Measurements from ENCODE around the gene BLVRA. TPM values are rescaled to one million over a fixed set of nuclear protein-coding genes. Genes with fewer than 3 reads are reported as not detected.
"Not testable (repeated sequence)": the region's sequence is repeated elsewhere in the genome, so short reads cannot be mapped to it uniquely, and the experiment has no call there.

The BLVRA gene
- total RNA-seq, 1 experiment from 2014 or later, result 36.4 TPM

DNA sequence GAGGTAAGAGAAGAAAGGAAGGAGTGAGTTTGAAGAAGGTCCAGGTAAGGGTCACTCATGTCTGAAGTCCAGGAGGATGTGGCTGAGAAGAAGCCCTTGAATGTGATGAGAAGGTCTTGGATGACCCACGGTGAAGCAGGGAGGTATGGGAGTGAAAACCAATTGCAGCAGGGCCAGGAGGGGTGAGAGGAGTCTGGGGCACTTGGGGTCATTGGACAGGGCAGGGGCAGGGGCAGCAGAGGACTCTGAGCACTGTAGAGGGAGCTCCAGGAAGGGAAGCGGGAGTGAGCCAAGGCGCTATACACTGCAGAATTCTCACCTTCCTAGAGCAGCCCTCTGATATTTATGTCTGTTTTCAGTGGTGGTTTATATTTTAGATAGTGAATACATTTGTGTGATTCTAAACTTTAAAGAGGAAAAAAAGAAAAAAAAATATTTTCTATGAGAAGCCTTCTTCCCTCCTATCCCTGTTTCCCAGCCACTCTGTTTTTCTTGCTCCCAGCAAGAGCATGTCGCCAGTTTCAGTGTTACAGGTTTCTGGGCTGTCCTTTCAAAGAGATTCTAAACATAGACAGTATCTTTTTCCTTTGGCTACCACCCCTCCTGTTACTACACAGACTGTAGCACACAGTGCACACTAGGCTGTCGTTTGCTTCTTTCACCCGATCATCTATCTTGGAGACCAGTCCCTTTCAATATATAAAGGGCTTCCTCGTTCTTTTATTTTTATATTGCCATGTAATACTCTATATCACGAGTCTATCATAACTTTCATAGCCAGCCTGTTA, 24.5 kb downstream of the BLVRA start:
- intact Hi-C loops (cut with micrococcal nuclease; ENCODE audit: unreplicated experiment), result no loop called here
- no TSS peak for BruUV-seq (replicated peaks)

DNA sequence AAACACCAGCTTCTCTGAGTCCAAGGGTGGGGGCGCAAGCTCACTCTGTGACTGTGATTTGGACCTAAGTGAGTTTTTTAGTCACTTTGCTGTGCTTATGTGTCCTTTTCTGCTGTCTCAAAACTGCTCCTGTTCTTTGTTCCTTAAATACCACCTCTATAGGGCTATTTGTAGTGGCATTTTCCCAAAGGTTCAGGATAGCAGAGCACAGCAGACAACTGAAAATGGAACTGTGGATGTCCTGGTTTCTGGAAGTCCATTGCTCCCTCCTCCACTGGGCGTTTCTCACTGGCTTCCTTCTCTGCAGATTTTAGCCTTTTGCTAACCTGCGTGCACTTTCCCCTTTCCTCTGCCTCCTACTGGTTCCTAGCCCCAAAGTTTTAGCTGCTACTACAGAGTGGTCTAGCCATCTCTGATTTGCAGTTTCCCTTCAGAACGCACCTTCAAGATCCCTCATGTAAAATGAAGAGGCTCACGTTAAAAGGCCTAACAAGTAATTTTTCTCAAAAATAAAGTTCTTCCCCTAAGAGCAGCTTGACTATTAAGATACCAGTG, 25.6 kb downstream of the BLVRA start:
- TF ChIP-seq, protein P1, sequence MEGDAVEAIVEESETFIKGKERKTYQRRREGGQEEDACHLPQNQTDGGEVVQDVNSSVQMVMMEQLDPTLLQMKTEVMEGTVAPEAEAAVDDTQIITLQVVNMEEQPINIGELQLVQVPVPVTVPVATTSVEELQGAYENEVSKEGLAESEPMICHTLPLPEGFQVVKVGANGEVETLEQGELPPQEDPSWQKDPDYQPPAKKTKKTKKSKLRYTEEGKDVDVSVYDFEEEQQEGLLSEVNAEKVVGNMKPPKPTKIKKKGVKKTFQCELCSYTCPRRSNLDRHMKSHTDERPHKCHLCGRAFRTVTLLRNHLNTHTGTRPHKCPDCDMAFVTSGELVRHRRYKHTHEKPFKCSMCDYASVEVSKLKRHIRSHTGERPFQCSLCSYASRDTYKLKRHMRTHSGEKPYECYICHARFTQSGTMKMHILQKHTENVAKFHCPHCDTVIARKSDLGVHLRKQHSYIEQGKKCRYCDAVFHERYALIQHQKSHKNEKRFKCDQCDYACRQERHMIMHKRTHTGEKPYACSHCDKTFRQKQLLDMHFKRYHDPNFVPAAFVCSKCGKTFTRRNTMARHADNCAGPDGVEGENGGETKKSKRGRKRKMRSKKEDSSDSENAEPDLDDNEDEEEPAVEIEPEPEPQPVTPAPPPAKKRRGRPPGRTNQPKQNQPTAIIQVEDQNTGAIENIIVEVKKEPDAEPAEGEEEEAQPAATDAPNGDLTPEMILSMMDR (conservative IDR thresholded peaks at IDR 0.05), result no peak
- TF ChIP-seq EZH2 (IDR thresholded peaks at IDR 0.05; ENCODE audit: low read depth), result no peak
- ChIA-PET POLR2A (ENCODE audit: unreplicated experiment) (no interaction called here), CTCF (interaction anchor here (0.6 to 0.8 kb wide), 3 partner anchors 30 to 203 kb away, joined by 3 to 8 read pairs (median 3); no protein-coding TSS in a partner anchor)
- Histone ChIP-seq H3F3A (ENCODE audit: insufficient read depth, low read depth) (peaks cover 32% of the 10 kb centered on the region; the same call in 1 of the 2 replicates), H3K36me3 (ENCODE audit: low read depth) (peaks cover 4% of the 10 kb centered on the region; the same call in 1 of the 2 replicates), H2AFZ (no peak overlapping the region), H3K4me3 (no peak overlapping the region), H3K27ac (no peak overlapping the region), H3K9me2 (ENCODE audit: insufficient read depth) (no peaks in the 10 kb centered on the region), H3K4me2 (no peak overlapping the region), H3K79me2 (ENCODE audit: low read depth) (no peaks in the 10 kb centered on the region), H4K20me1 (ENCODE audit: insufficient read depth) (no peaks in the 10 kb centered on the region), H3K27me3 (ENCODE audit: insufficient read depth, low read depth) (no peaks in the 10 kb centered on the region), H3K4me1 (replicated peaks; ENCODE audit: insufficient read depth) (peaks cover 45% of the 10 kb centered on the region), H3K9me3 (ENCODE audit: insufficient read depth, low read depth) (no peaks in the 10 kb centered on the region)
- no TSS peak for BruUV-seq (replicated peaks)
- intact Hi-C loops (cut with micrococcal nuclease; ENCODE audit: unreplicated experiment), result no loop called here
- DNase-seq, result no peak

More for the DNA sequence above, 24.5 kb downstream of the BLVRA start:
- peaks cover 4% of the 10 kb centered on the region; the same call in 1 of the 2 replicates for H3K36me3 ChIP-seq (ENCODE audit: low read depth)
- peaks cover 53% of the 10 kb centered on the region for H3K4me1 ChIP-seq (replicated peaks; ENCODE audit: insufficient read depth)
- H3K79me2 ChIP-seq (ENCODE audit: low read depth), result no peaks in the 10 kb centered on the region
- no peak overlapping the region for H3K4me3 ChIP-seq
- DNase-seq, result no peak
- H3K27me3 ChIP-seq (ENCODE audit: insufficient read depth, low read depth), result no peaks in the 10 kb centered on the region
- peak overlapping the region; percentile 27 for H3K4me2 ChIP-seq
- no peak for TF ChIP-seq EZH2 (IDR thresholded peaks at IDR 0.05; ENCODE audit: low read depth)
- TF ChIP-seq, protein P1 (conservative IDR thresholded peaks at IDR 0.05), result no peak
- H3K27ac ChIP-seq, result peak overlapping the region; percentile 25; the same call in 1 of the 2 replicates
- CTCF ChIA-PET, result no interaction called here
- H3K9me3 ChIP-seq (ENCODE audit: insufficient read depth, low read depth), result no peaks in the 10 kb centered on the region
- H3K9me2 ChIP-seq (ENCODE audit: insufficient read depth), result no peaks in the 10 kb centered on the region
- POLR2A ChIA-PET (ENCODE audit: unreplicated experiment), result interaction anchor here (0.9 kb wide), 1 partner anchor 53 kb away, joined by 6 read pairs; the partner anchor contains the start of gene COA1
- no peak overlapping the region for H2AFZ ChIP-seq
- peaks cover 32% of the 10 kb centered on the region; the same call in 1 of the 2 replicates for H3F3A ChIP-seq (ENCODE audit: insufficient read depth, low read depth)
- H4K20me1 ChIP-seq (ENCODE audit: insufficient read depth), result no peaks in the 10 kb centered on the region

DNA sequence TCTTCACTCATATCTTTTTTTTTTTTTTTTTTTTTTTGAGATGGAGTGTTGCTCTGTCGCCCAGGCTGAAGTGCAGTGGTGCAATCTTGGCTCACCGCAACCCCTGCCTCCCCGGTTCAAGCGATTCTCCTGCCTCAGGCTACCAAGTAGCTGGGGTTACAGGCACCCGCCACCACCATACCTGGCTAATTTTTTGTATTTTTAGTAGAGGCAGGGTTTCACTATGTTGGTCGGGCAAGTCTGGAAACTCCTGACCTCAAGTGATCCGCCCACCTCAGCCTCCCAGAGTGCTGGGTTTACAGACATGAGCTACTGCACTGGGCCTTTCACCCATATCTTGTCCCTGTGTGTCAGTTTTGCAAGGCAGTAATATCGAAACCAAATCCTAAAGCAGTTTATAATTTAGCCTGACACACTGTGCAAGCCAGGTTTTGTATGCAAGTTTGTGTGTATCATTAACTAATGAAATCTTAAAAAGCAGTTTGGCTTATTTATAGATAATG, 26.2 kb downstream of the BLVRA start:
- intact Hi-C loops (cut with micrococcal nuclease; ENCODE audit: unreplicated experiment); H2AFZ ChIP-seq; H3K4me3 ChIP-seq; H3K36me3 ChIP-seq (ENCODE audit: low read depth); H3K27me3 ChIP-seq (ENCODE audit: insufficient read depth, low read depth); BruUV-seq (replicated peaks); H3K9me2 ChIP-seq (ENCODE audit: insufficient read depth); H4K20me1 ChIP-seq (ENCODE audit: insufficient read depth); H3K79me2 ChIP-seq (ENCODE audit: low read depth); H3K9me3 ChIP-seq (ENCODE audit: insufficient read depth, low read depth); DNase-seq: not testable (repeated sequence)
- peaks cover 39% of the 10 kb centered on the region for H3K4me1 ChIP-seq (replicated peaks; ENCODE audit: insufficient read depth)
- peak overlapping the region; percentile 40 for H3K4me2 ChIP-seq
- ChIA-PET CTCF (interaction anchor here (0.6 to 0.8 kb wide), 3 partner anchors 16 to 202 kb away, joined by 3 to 8 read pairs (median 3); no protein-coding TSS in a partner anchor), POLR2A (ENCODE audit: unreplicated experiment) (interaction anchor here (0.6 kb wide), 1 partner anchor 39 kb away, joined by 5 read pairs; no protein-coding TSS in a partner anchor)
- H3F3A ChIP-seq (ENCODE audit: insufficient read depth, low read depth), result peaks cover 29% of the 10 kb centered on the region; the same call in 1 of the 2 replicates
- H3K27ac ChIP-seq, result peak overlapping the region; percentile 33
